ENCODE data around the gene ERICH6B. TPM values are rescaled to one million over a fixed set of nuclear protein-coding genes. Genes with fewer than 3 reads are reported as not detected.
"Not testable (repeated sequence)": the region's sequence is repeated elsewhere in the genome, so short reads cannot be mapped to it uniquely, and the experiment has no call there.

ERICH6B gene
- polyA plus RNA-seq, 1 of the 3 experiments (the other 2 are of a cell fraction): not detected

DNA sequence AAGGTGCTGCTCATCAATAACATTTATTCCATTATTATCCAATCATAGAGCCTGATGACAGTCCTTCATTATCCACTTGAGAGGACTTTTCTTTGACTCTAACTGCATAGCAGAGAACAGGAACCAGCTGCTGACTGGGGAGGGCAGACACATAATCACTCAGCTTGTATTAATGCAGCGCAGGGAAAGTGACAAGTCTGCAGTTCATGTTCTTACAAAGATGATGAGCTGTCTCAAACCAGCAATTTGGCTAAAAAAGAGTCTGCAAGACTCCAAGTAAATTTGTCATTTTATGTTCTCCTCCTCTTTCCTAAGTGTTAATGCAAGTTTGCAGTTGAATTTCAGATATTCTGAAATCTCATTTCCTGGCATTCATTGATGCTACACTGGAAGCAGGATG, 46.6 kb upstream of the ERICH6B start:
- Histone ChIP-seq H3K9ac (no peak overlapping the region), H3K9me3 (no peaks in the 10 kb centered on the region), H3K4me1 (ENCODE audit: control insufficient read depth in 1 of 2, insufficient read depth in 2 of 2, low read depth in 1 of 2, low read length in 1 of 2) (no peaks in the 10 kb centered on the region), H3K79me2 (ENCODE audit: insufficient read depth) (no peaks in the 10 kb centered on the region), H3K27me3 (ENCODE audit: insufficient read depth) (no peaks in the 10 kb centered on the region), H3K4me3 (ENCODE audit: low read depth in 2 of 2, low read length in 1 of 2) (no peak overlapping the region), H3K4me2 (no peak overlapping the region), H3K27ac (ENCODE audit: low read depth in 2 of 2, low read length in 1 of 2) (no peak overlapping the region), H3F3A (replicated peaks; ENCODE audit: insufficient read depth) (no peaks in the 10 kb centered on the region), H2AFZ (ENCODE audit: low read depth) (no peak overlapping the region), H3K36me3 (replicated peaks in 1 of 2; ENCODE audit: control insufficient read depth in 1 of 2, insufficient read depth in 2 of 2, low read length in 1 of 2) (no peaks in the 10 kb centered on the region), H3K9me2 (no peaks in the 10 kb centered on the region), H4K20me1 (ENCODE audit: insufficient read depth) (no peaks in the 10 kb centered on the region)
- no peak for DNase-seq
- ChIA-PET POLR2A (no interaction called here), CTCF (interaction anchor here (0.8 to 0.9 kb wide), 2 partner anchors 18 to 35 kb away, joined by 3 read pairs; no protein-coding TSS in a partner anchor)
- TF ChIP-seq TAF1 (IDR thresholded peaks at IDR 0.05; ENCODE audit: borderline replicate concordance, low read depth, low read length): no peak
- WGBS (ENCODE audit: low lambda C conversion rate): 61% methylated on average over 1 of the region's 1 CpG

DNA sequence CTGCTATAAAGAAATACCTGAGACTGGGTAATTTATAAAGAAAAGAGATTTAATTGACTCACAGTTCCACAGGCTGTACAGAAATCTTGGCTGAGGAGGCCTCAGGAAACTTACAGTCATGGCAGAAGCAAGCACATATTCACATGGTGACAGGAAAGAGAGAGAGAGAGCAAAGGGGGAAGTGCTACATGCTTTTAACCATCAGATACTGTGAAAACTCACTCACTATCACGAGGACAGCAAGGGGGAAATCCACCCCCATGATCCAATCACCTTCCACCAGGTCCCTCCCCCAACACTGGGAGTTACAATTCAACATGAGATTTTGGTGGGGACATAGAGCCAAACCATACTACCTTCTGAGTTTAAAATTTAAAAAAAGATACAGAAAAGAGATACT, 44.9 kb upstream of the ERICH6B start:
- H3K36me3 ChIP-seq (replicated peaks in 1 of 2; ENCODE audit: control insufficient read depth in 1 of 2, insufficient read depth in 2 of 2, low read length in 1 of 2); H4K20me1 ChIP-seq (ENCODE audit: insufficient read depth); H3K27me3 ChIP-seq (ENCODE audit: insufficient read depth); H3K79me2 ChIP-seq (ENCODE audit: insufficient read depth); H3K9ac ChIP-seq; H2AFZ ChIP-seq (ENCODE audit: low read depth); H3K9me3 ChIP-seq; H3K4me2 ChIP-seq; H3K4me1 ChIP-seq (ENCODE audit: control insufficient read depth in 1 of 2, insufficient read depth in 2 of 2, low read depth in 1 of 2, low read length in 1 of 2); CTCF ChIA-PET; H3K27ac ChIP-seq (ENCODE audit: low read depth in 2 of 2, low read length in 1 of 2); H3K4me3 ChIP-seq (ENCODE audit: low read depth in 2 of 2, low read length in 1 of 2); POLR2A ChIA-PET; DNase-seq; H3K9me2 ChIP-seq; H3F3A ChIP-seq (replicated peaks; ENCODE audit: insufficient read depth): not testable (repeated sequence)
- 10% methylated on average over 1 of the region's 1 CpG for WGBS (ENCODE audit: low lambda C conversion rate)

- WGBS (ENCODE audit: low lambda C conversion rate): 28% methylated on average over 3 of the region's 3 CpGs
- no peaks in the 10 kb centered on the region for H3K4me1 ChIP-seq (ENCODE audit: control insufficient read depth in 1 of 2, insufficient read depth in 2 of 2, low read depth in 1 of 2, low read length in 1 of 2)
- TF ChIP-seq IRF3 (IDR thresholded peaks at IDR 0.05; ENCODE audit: low read depth, low read length): no peak
- TF ChIP-seq MXI1 (IDR thresholded peaks at IDR 0.05; ENCODE audit: low read depth, low read length): no peak
- TF ChIP-seq RCOR1 (IDR thresholded peaks at IDR 0.05; ENCODE audit: low read length): no peak
- no peak for TF ChIP-seq YY1 (IDR thresholded peaks at IDR 0.05; ENCODE audit: low read depth)
- H3K36me3 ChIP-seq (replicated peaks in 1 of 2; ENCODE audit: control insufficient read depth in 1 of 2, insufficient read depth in 2 of 2, low read length in 1 of 2): no peaks in the 10 kb centered on the region
- no peaks in the 10 kb centered on the region for H4K20me1 ChIP-seq (ENCODE audit: insufficient read depth)
- H3K9ac ChIP-seq: no peak overlapping the region
- POLR2A ChIA-PET: no interaction called here
- DNase-seq: no peak
- no peak overlapping the region for H3K27ac ChIP-seq (ENCODE audit: low read depth in 2 of 2, low read length in 1 of 2)
- H3K9me3 ChIP-seq: no peaks in the 10 kb centered on the region
- no peak overlapping the region for H3K4me2 ChIP-seq
- no peak overlapping the region for H3K4me3 ChIP-seq (ENCODE audit: low read depth in 2 of 2, low read length in 1 of 2)
- no peaks in the 10 kb centered on the region for H3K79me2 ChIP-seq (ENCODE audit: insufficient read depth)
- no peak overlapping the region for H2AFZ ChIP-seq (ENCODE audit: low read depth)
- CTCF ChIA-PET: no interaction called here
- H3K27me3 ChIP-seq (ENCODE audit: insufficient read depth): no peaks in the 10 kb centered on the region
- no peaks in the 10 kb centered on the region for H3K9me2 ChIP-seq
- no peaks in the 10 kb centered on the region for H3F3A ChIP-seq (replicated peaks; ENCODE audit: insufficient read depth)
Measured at GRCh38 chr13:45659536-45659935, 44.0 kb upstream of the ERICH6B start.

All from SK-N-SH (cell line).